K562 (cell line): ENCODE data around the gene SAMD10. TPM values are rescaled to one million over a fixed set of nuclear protein-coding genes. Genes with fewer than 3 reads are reported as not detected.
A peak's percentile ranks its signal among the peaks of the same experiment; 100 is the strongest.

ENCODE experiments used
- BRD9 ChIP-seq: fragments of 450-650 bp; IDR thresholded peaks from 2 replicates; pipeline ENCODE4 v1.6.1; 2018; ENCODE audit warnings: low read depth; ENCODE audit not compliant: partially characterized antibody
- CBFA2T2 ChIP-seq: fragments of 450-650 bp; conservative IDR thresholded peaks from 2 replicates; pipeline ENCODE4 v1.6.1; 2017; ENCODE audit warnings: mild to moderate bottlenecking
- CCAR2 ChIP-seq: fragments of 200-400 bp; formaldehyde crosslinking; IDR thresholded peaks from 2 replicates; pipeline ENCODE4 v1.6.1; 2017; ENCODE audit warnings: mild to moderate bottlenecking, low read depth, low read length
- MAFK ChIP-seq: IDR thresholded peaks from 2 replicates; pipeline ENCODE4 v1.6.1; 2011; ENCODE audit warnings: low read length, improper control_type of control experiment
- NBN ChIP-seq: fragments of 450-650 bp; IDR thresholded peaks from 2 replicates; pipeline ENCODE4 v1.6.1; 2016; ENCODE audit warnings: low read depth, mild to moderate bottlenecking
- NR1H2 ChIP-seq: sonication (generic); formaldehyde crosslinking; IDR thresholded peaks from 2 replicates; pipeline ENCODE4 v1.4.0; 2020; ENCODE audit warnings: mild to moderate bottlenecking, missing genetic modification reagents
- NR4A1 ChIP-seq, 2 experiments: fragments of 250-450 bp in 1 of 2; fragments of 450-650 bp in 1 of 2; sonication (Bioruptor Pico) in 1 of 2; IDR thresholded peaks; 2 replicates each; pipeline versions ENCODE4 v1.4.0 to v1.6.1; 2016 to 2020; ENCODE audit warnings: mild to moderate bottlenecking in 2 of 2, missing compliant biosample characterization in 1 of 2, missing genetic modification characterization in 1 of 2, moderate library complexity in 1 of 2
- TCF7L2 ChIP-seq: fragments of 150-350 bp; IDR thresholded peaks from 2 replicates; pipeline ENCODE4 v1.6.1; 2016; ENCODE audit warnings: low read depth, mild to moderate bottlenecking, low read length, moderate library complexity
- YBX1 ChIP-seq: fragments of 450-650 bp; IDR thresholded peaks from 2 replicates; pipeline ENCODE4 v1.7.1; 2016; ENCODE audit warnings: mild to moderate bottlenecking
- ZBTB40 ChIP-seq, 2 experiments: fragments of 450-650 bp in 1 of 2; sonication (generic) in 1 of 2; formaldehyde crosslinking in 1 of 2; IDR thresholded peaks; 2 replicates each; pipeline versions ENCODE4 v1.7.1 to v1.9.0; 2016 to 2022; ENCODE audit warnings: inconsistent platforms in 1 of 2, mild to moderate bottlenecking in 1 of 2, missing genetic modification reagents in 1 of 2
- ZBTB5 ChIP-seq: fragments of 450-650 bp; IDR thresholded peaks from 2 replicates; pipeline ENCODE4 v1.6.1; 2017; ENCODE audit warnings: antibody characterized with exemption
- polyA plus RNA-seq, 8 experiments: library from polyadenylated mRNA; depleted of rRNA in 4 of 8; stranded (reverse) in 5 of 8; unstranded in 3 of 8; fragments of >200 nt; fragmentation: Nextera tagmentation in 2 of 8; fragmentation: Illumina TruSeq in 1 of 8; extraction: Ambion mirVana in 2 of 8; extraction: Trizol in 1 of 8; gene quantifications; 2 replicates each; pipeline versions ENCODE4 v1.2.1 to v1.2.3, GENCODE V29; 2011 to 2014; ENCODE audit warnings: inconsistent platforms in 1 of 8, missing spikeins in 1 of 8
- total RNA-seq, 7 experiments: library from RNA; depleted of rRNA in 6 of 7; stranded (reverse); fragments of >200 nt in 6 of 7; fragmentation: Illumina TruSeq in 2 of 7; extraction: Trizol in 2 of 7; gene quantifications; 2 replicates each; pipeline versions ENCODE4 v1.2.1 to v1.2.3, GENCODE V29; 2011 to 2021; ENCODE audit warnings: low replicate concordance in 1 of 7
- TF ChIP-seq, protein P1 (sequence below): fragments of 250-450 bp; sonication (Bioruptor Pico); IDR thresholded peaks from 2 replicates; pipeline ENCODE4 v1.4.0; 2020; ENCODE audit warnings: mild to moderate bottlenecking
- TF ChIP-seq, protein P2 (sequence below): fragments of 250-450 bp; sonication (Bioruptor Pico); IDR thresholded peaks from 2 replicates; pipeline ENCODE4 v1.9.0; 2021; ENCODE audit warnings: mild to moderate bottlenecking

The SAMD10 gene
- total and polyA plus RNA-seq, 9 of the 15 experiments (the other 6 are each of a cell fraction or from before 2014, with no cell fraction given) = 0.37 to 15.2 (median 4.8) TPM

DNA sequence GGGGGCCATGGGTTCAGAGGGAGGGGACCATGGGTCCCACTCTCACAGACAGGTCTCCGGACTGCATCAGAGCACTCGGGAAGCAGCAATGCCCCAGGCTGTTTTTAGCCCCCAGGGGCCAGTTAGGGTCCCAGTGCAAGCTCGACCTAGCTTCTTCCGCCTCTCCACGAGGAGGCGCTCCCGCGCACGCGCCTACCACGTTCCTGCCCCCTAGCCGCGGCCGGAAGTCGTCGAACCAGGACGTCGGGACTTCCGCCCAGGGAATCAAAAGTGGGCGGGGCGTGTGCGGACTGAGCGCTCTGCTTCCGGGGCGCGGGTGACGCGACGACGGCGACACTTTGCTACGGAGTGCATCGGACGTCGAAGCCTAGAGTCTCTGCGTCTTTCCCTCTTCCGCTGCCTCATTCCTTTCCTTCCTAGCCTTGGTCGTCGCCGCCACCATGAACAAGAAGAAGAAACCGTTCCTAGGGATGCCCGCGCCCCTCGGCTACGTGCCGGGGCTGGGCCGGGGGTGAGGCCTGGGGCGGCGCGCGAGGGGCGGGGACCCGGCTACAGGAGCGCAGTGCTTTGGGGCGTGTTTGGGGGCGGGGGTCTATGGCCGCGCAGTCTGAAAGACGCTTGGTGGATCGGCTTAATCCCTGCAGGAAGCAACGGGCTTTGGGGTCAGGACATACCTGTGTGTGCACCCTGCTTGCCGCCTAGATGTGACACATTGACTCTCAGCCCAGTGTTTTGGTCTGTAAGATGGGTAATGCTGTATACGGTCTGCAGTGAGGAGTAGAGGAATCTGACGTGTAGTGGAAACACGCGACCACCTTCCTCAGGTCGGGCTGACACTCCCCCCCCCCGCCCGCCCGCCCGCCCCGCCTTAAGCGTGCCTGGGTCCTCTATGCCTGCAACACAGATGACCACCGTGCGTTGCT, 1.6 kb upstream of the SAMD10 start, which contains the start of gene PRPF6 (continued):
- TF ChIP-seq ZBTB40 (IDR thresholded peaks at IDR 0.05) (peak; percentile 99), ZBTB40 (CRISPR knock-in tag; IDR thresholded peaks at IDR 0.05) (no peak), ZBTB5 (no peak), NR1H2 (CRISPR knock-in tag) (no peak), BRD9 (no peak), NBN (peak; percentile 23; the same call in 1 of the 2 replicates), CBFA2T2 (no peak), MAFK (no peak), YBX1 (no peak), CCAR2 (no peak), NR4A1 (CRISPR knock-in tag; IDR thresholded peaks at IDR 0.05) (no peak), NR4A1 (tag; IDR thresholded peaks at IDR 0.05) (no peak), TCF7L2 (no peak)
- TF ChIP-seq, protein P1, sequence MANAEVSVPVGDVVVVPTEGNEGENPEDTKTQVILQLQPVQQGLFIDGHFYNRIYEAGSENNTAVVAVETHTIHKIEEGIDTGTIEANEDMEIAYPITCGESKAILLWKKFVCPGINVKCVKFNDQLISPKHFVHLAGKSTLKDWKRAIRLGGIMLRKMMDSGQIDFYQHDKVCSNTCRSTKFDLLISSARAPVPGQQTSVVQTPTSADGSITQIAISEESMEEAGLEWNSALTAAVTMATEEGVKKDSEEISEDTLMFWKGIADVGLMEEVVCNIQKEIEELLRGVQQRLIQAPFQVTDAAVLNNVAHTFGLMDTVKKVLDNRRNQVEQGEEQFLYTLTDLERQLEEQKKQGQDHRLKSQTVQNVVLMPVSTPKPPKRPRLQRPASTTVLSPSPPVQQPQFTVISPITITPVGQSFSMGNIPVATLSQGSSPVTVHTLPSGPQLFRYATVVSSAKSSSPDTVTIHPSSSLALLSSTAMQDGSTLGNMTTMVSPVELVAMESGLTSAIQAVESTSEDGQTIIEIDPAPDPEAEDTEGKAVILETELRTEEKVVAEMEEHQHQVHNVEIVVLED (CRISPR knock-in tag) = peak; percentile 84
- TF ChIP-seq, protein P2, sequence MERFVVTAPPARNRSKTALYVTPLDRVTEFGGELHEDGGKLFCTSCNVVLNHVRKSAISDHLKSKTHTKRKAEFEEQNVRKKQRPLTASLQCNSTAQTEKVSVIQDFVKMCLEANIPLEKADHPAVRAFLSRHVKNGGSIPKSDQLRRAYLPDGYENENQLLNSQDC (CRISPR knock-in tag) = no peak
